ENCODE measurements around the gene KATNAL1.
"Not testable (repeated sequence)": the region's sequence is repeated elsewhere in the genome, so short reads cannot be mapped to it uniquely, and the experiment has no call there.

KATNAL1 gene

DNA sequence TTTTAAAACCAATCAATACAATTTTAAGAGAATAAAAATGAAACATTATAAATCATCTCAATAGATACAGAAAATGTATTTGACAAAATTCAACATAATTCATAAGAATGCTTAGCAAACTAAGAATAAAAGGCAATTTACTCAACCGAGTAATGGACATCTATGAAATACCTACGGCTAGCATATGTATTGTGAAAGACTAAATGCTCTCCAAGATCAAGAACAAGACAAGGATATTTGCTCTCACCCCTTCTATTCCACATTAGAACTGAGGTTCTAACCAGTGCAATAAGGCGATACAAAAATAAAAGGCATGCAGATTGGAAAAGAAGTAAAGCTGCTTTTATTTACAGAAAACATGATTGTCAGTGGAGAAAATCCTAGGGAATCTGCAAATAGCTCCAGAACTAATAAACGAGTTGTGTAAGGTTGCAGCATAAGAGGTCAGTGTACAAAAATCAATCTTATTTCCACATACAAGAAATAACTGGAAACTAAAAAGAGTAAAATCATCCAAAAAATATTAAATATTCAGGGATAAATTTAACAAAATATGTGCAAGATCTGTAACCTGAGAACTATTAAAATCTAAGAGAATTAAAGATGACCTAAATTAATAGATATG is 16.4 kb downstream of the KATNAL1 start:
- no peak for DNase-seq

DNA sequence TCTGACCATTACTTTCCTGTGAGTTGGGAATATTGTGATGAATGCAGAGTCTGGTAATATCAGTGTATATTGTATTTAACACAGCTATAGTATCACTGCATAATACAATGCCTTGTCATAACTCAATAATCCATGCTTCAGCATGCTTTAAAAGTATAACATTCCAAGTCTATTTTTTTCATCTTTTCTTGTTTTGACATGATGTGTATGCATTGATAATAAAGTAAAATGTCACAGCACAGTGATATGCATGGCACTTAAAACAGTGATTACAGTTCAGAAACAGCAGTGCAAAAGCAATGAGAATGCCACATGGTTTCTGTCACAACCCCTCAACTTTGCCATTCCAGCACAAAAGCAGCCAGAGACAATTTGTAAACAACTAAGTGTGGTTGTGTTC is 17.8 kb downstream of the KATNAL1 start:
- DNase-seq = no peak

DNA sequence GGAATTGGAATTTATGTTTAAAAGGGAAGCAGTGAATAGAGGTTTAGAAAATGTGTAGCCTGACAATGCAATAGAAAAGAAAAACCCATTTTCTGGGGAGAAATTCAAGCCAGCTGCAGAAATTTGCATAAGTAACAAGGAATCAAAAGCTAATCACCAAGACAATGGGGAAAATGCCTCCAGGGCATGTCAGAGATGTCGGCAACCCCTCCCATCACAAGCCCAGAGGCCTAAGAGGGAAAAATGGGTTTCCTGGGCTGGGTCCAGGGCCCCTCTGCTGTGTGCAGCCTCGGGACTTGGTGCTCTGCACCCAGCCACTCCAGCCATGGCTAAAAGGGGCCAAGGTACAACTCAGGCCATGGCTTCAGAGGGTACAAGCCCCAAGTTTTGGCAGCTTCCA is 21.3 kb downstream of the KATNAL1 start:
- DNase-seq = not testable (repeated sequence)

DNA sequence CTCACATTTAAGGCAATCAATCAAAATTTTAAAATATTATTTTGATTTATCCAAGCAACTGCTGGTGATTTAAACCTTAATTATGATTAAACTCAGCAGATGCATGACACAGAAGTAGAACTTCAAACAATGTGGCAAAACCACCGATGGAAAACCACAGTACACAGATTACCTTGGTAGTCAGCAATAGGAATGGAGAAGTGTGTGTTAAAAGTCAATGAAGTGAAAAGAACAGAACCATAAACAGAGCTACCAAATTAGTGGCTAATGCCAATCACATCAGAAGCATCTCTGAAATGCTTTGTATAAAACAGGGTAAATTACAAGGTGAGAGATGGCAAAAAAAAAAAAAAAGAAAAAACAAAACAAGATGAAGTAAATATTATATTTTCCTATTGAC is 31.2 kb downstream of the KATNAL1 start:
- no peak for DNase-seq

DNA sequence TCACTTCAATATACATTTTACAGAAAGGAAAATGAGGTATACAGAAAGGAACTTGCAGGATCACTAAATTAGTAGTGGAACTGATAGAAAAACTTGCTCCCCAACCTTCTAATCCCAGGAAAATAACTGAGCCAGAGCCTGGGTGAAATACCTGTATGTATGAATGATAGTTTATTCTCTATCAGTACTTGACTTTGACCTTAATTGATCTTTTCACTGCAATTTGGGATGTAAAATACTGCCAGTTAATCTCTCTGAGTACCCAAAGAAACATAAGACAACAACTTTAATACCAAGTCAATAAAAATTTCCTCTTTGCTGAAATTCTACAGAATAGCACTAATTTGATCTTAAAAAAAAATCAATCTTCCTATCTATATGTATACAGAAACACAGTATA is 33.3 kb downstream of the KATNAL1 start:
- DNase-seq = no peak

DNA sequence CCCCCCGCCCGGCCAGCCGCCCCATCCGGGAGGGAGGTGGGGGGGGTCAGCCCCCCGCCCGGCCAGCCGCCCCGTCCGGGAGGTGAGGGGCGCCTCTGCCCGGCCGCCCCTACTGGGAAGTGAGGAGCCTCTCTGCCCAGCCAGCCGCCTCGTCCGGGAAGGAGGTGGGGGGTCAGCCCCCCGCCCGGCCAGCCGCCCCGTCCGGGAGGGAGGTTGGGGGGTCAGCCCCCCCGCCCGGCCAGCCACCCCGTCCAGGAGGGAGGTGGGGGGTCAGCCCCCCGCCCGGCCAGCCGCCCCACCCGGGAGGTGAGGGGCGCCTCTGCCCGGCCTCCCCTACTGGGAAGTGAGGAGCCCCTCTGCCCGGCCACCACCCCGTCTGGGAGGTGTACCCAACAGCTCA is 37.3 kb downstream of the KATNAL1 start:
- DNase-seq = not testable (repeated sequence)

DNA sequence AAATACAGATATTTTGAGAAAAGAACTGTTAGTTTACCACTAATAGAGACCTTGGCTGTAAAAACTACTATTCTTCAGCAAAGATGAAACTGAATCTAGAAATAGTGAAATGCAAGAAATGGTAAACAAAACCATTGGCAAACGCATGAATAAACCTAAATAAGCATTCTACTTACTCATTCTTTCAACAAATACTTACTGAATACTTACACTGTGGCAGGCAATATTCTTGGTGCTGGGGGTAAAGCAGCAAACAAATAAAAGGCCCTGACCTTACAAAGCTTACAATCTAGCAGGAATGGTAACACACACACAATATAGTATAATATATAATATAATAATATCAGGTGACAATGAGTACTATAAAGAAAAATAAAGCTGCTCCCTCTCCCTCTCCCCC is 38.7 kb downstream of the KATNAL1 start:
- DNase-seq = no peak

DNA sequence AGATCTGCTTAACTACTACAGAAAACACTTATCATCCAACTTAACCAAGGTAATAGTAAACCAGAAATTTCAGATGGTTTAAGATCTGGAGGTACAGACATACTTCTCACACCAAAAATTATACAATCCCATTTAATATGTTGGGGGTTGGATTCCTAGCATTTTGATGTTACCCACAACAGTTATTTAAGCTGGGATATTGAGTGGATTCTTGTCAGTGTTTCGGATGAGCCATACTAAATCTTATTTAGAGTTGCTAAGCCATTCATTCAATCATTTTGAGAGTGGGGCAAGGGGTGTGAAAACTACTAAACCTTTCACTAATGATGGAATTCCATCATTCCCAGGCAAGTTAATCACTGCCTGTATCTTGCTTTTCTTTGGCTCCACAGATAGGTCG is 40.6 kb downstream of the KATNAL1 start:
- no peak for DNase-seq

DNA sequence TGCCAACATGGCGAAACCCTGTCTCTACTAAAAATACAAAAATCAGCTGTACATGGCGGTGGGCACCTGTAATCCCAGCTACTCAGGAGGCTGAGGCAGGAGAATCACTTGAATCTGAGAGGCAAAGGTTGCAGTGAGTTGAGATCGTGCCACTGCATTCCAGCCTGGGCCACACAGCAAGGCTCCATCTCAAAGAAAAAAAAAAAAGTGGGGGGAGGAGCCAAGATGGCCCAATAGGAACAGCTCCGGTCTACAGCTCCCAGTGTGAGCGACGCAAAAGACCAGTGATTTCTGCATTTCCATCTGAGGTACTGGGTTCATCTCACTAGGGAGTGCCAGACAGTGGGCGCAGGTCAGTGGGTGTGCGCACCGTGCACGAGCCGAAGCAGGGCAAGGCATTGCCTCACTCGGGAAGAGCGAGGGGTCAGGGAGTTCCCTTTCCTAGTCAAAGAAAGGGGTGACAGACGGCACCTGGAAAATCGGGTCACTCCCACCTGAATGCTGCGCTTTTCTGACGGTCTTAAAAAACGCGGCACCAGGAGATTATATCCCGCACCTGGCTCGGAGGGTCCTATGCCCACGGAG is 48.1 kb downstream of the KATNAL1 start:
- not testable (repeated sequence) for DNase-seq

DNA sequence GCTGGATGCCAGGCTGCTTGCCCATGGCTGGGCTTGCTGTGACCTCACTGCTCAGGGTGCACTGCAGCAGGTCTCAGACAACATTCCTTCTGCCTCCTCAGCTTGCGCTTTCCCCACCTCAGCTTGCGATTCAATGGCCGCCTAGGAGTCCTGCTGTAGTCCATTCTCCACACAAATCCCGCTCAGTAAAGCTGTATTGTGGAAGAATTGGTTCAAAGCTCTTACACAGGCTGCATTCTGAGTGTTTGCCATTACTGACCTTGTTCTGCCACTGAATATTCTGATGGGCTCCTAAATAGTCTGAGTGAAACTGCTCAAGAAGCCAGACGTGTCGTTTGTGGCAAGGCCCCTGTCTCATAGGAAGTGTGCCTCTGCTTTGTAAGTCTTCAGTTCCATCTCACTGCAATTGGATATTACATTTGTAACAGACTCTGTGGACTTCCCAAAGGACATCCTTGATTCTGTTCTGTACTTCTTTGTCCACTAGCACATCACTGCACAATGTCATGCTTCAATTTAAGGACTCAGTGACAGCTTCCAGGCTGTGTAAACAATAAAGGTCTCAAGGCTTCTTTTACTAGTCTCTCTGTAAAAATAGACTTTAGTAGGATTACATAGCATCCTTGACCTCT is 49.8 kb downstream of the KATNAL1 start:
- DNase-seq = no peak

DNA sequence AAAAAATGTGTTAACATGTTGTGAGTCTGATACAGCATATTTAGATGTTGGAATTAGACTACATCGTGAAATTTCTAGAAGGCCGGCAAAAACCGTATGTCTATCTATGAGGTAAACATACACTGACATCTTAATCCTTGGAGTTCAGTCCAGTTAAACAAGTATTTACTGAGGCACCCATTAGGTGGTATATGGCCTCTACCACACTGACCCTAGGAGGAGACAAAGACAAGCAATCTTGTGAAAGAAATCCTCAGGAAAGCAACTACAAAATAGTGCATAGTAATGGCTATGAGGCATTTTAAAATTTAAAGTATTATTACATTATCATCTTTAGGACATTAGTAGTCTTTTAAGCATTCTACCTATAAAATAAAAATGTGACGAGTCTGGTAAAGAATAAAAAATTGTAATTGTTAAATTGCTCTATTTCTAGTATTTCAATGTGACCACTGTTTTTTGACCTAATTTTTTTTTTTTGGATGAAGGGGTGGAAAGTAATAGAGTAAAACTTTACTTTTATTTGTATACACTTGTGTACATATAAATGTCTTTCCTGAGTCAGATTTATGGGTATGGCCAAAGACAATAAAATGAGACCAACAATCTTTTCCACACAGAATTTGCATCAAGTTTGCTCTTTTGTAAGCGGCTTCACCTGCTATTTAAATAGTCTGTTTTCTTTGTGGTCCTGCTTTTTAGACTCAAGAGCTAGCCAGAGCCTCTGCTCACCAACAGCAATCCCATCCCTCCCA is 50.5 kb downstream of the KATNAL1 start:
- DNase-seq = no peak

DNA sequence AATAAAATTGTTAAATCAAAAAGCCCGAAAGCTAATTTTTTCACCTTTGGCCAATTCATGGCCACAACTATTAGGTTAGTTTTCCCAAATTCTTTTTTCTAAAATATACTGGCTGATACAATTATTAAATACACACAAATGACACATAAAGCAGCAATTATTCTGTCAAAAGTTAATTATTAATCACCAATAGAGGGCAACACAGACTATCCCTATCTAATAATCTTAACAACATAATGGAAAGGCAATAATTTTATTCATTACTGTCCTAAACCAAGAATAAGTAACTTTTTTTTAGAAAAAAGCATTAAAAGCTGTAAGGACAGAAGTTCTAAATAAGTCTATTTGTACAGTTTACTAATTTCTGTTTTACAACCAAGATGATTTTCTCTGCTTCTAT is 51.7 kb downstream of the KATNAL1 start:
- DNase-seq = no peak

DNA sequence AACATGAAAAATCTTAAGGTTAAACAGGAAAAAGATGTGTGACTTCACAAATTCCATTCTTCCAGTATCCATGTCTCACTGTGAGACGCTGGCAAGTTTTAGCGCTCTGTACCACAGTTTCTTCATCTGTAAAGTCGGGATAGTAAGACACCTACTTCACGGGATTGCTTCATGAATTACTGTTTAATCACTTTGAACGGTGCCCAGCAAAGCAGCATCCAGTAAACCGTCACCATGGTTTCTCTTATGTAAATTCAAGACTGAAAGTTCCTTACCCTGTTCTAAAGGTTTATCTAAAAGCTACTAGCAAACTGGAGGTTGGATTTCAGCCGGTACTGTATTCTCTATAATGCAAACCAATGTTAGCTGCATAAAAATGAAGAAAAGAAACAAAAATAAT is 53.5 kb downstream of the KATNAL1 start:
- no peak for DNase-seq

DNA sequence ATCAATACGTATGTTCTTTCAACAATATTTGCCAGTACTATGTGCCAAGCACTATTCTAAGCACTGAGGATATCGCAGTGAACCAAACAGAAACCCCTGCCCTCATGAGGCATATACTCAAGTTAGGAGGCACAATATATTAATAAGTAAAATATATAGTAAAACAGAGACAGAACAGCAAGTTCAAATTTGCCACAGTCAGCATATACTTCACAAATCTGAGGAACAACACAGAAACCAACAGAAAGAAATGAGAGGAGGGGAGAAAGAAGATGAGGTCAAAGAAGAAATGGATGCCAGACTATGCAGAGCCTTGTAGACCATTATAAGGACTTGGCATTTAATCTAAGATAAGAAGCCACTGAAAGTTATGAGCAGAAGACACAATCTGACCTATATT is 59.9 kb downstream of the KATNAL1 start:
- no peak for DNase-seq

DNA sequence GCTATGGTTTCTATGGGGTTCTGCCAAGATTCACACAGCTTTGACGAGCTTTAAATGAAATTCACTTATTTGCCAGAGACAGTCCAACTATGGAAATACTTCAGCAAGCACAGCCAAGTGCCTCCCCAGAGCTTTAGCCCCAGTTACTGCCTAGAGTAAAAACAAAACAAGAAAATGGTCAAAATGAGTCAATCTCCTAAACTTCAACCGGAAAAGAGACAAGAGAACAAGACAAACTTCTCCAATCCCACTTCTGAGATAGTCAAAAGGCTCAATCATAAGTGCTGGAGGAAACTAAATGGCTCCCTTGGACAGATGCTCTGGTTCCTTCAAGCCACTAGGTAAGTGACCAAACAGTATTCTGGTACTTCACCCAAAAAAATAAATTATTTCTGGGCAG is 65.8 kb downstream of the KATNAL1 start:
- DNase-seq = no peak

DNA sequence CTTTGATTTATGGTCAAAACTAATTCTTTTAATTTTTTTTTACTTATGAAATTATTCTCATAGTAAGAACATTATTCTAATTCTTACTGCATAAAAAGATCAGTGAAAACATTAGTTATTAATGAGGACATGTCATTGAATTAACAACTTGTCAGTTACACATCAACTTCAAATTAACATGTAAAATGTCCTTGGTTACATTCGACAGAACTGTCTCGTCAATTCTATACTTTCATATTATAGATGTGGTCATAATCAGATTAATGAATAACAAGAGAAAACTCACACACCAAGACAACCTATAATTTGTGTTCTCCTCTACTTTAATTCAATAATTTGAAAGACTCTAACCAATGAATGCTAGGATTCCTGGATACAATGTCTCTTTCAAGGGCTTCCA is 66.7 kb downstream of the KATNAL1 start:
- DNase-seq = no peak

DNA sequence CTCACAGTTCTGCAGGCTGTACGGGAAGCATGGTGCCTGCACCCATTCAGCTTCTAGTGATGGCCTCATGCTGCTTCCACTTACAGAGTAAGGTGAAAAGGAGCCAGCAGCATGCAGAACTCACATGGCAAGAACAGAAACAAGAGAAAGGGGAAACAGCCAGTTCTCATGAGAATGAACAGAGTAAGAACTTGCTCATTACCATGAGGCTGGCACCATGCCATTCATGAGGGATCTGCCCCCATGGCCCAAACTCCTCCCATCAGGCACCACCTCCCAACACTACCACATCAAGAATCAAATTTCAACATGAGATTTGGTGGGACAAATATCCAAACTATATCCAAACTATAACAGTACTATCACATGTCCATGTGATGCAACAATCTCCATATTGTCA is 72.1 kb downstream of the KATNAL1 start:
- DNase-seq = no peak

DNA sequence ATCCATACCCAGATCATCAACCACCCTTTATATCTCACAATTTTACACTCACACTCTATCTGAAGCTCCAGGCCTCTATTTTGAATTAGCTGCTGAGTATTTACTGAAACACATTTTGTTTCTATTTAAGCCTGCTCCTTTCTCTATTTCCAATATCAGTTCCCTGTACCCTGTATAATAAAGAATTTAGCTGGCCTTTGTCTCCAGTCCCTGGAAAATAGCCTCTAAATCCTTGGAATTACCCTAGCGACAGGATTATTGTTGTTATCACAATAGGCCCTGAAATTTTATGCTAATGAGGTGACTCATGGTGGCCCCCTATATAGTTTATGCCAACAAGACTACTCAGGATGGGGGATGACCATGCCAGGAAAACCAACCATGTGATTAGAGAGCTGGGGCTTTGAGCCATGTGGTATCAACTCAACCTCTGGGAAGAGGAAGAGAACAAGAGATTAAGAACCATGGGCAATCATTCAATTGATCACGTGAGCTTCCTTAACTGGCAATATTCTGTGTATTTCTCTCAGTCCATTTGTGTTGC is 72.7 kb downstream of the KATNAL1 start:
- no peak for DNase-seq

DNA sequence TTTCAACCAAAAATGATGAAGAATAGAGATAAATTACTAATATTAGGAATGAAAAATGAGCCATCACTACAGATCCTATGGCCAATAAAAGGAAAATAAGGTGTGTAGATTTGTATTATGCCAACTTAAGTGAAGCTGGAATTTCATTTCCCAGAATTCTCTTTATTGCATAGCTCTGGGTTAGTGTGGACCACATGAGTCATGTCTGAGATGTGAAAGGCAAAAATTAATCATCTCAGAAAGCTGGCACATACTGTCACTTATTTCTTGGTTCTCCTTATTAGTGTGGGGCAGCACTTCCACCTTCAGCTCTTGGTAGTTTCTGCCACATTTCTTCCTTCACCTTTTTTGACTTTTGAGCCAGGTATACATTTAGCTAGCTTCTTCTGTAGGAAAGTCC is 82.6 kb downstream of the KATNAL1 start:
- no peak for DNase-seq

DNA sequence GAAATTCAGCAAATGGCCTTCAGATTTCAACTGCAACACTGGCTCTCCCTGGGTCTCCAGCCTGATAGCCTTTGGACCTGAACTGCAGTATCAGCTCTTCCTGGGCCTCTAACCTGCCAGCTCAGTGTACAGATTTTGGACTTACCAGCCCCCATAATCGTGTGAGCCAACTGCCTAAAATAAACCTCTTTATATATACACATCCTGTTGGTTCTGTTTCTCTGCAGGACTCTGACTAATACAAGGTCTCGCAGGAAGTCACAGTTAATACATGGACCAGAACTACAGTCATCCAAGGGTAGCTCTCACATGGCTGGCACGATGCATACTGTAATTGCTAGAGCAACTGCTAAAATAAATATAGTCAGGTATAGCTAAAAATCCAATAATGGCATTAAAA is 85.1 kb downstream of the KATNAL1 start:
- no peak for DNase-seq

DNA sequence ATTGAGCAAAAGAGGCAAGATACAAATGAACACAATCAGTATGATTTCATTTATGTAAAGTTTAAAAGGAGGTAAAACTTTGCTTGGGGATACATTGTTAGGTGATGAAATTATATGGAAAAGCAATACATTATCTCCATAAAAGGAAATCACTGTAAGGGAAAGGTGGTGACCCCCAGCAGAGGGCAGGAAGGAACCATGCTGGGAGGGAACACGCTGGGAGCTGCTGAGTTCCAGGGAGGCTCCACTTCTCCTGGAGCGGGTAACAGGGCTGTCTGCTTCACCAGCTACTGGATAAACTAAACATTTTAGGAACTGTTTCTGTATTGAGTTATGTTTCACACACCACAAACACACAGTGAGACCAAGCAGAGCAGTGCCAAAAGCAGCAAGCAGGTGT is 91.2 kb downstream of the KATNAL1 start:
- no peak for DNase-seq

DNA sequence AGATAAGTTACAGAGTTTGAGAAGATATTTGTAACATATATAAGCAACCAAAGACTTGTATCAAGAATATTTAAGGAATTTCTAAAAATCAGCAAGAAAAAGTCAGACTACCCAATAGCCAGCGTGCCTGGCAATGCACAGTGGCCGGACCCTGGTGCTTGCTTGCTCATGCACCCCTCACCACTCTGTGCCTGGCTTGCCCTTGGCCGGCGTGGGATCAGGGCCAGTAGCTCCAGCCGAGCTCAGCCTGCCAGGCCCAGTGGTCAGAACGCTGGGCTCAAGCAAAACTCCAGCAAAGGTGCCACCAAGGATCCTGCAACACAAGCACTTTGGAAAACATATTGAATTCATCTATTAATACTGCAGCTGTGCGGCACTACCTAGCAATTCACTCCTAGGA is 95.1 kb downstream of the KATNAL1 start:
- DNase-seq = no peak

DNA sequence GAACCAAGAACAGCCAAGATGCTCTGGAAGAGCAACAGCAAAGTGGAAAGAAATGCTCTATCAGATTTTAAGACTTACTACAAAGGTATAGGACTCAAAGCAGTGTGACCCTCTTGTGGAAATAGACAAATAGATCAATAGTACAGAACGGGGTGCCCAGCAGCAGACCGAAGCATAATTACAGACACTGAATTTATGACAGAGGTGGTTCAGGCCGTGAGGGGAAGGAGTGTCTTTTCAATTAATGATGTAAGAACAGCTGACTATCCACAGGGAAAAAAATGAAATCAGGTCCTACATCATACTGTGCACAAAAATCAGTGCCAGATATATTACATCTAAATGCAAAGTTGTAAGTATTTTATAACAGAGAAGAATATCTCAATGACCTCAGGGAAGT is 95.6 kb downstream of the KATNAL1 start:
- no peak for DNase-seq

DNA sequence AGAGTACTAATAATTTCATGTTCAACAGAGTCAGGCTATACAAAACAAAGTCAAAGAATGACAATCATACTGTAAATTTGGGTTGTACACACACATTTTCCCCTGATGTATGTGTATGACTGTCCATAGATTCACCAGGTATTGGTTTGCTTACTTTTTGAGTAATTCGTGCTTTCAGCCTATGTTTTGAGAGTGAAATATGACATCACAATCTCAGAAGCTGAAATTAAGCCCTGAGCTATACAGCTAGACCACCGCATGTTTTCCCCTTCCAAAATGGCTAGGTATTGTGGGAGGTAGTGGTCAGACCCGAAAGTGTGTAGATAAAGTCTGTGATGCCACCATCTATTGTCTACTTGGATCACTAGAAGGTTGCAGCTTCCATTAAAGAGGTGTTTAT is 102.8 kb downstream of the KATNAL1 start:
- DNase-seq = no peak

All from NCI-H2081 treated with DMSO at 0.1 percent for 48 hours (cell line).